ENCODE results near the gene IGFN1.

IGFN1 gene

GRCh38 chr1:201264554-201264953 lies 73.9 kb downstream of the IGFN1 start:
- DNase-seq (ENCODE audit: low read depth, low spot score) = no peak

GRCh38 chr1:201265756-201266155 lies 75.1 kb downstream of the IGFN1 start:
- no peak for DNase-seq (ENCODE audit: low read depth, low spot score)

- no peak for DNase-seq (ENCODE audit: low read depth, low spot score)
Observed at GRCh38 chr1:201266276-201266675, 75.7 kb downstream of the IGFN1 start.

- DNase-seq (ENCODE audit: low read depth, low spot score) = no peak
Observed at GRCh38 chr1:201266774-201267173, 76.2 kb downstream of the IGFN1 start.

GRCh38 chr1:201267481-201268229 lies 77.0 kb downstream of the IGFN1 start:
- DNase-seq (ENCODE audit: low read depth, low spot score) = no peak

GRCh38 chr1:201268604-201269151 lies 78.1 kb downstream of the IGFN1 start:
- DNase-seq (ENCODE audit: low read depth, low spot score) = peak; percentile 82

GRCh38 chr1:201269281-201269680 lies 78.7 kb downstream of the IGFN1 start:
- DNase-seq (ENCODE audit: low read depth, low spot score) = no peak

- DNase-seq (ENCODE audit: low read depth, low spot score) = no peak
Observed at GRCh38 chr1:201269900-201270410, 79.3 kb downstream of the IGFN1 start.

GRCh38 chr1:201270616-201271390 lies 80.2 kb downstream of the IGFN1 start:
- DNase-seq (ENCODE audit: low read depth, low spot score) = no peak

GRCh38 chr1:201272799-201273198 lies 82.2 kb downstream of the IGFN1 start:
- peak; percentile 34 for DNase-seq (ENCODE audit: low read depth, low spot score)

GRCh38 chr1:201274616-201275252 lies 84.1 kb downstream of the IGFN1 start:
- no peak for DNase-seq (ENCODE audit: low read depth, low spot score)

GRCh38 chr1:201275253-201275666 lies 84.6 kb downstream of the IGFN1 start:
- no peak for DNase-seq (ENCODE audit: low read depth, low spot score)

- no peak for DNase-seq (ENCODE audit: low read depth, low spot score)
Observed at GRCh38 chr1:201276891-201277290, 86.3 kb downstream of the IGFN1 start.

- DNase-seq (ENCODE audit: low read depth, low spot score) = no peak
Observed at GRCh38 chr1:201277441-201277840, 86.8 kb downstream of the IGFN1 start.

All from ELF-1 (cell line).